B cell (primary cell): Measurements from ENCODE around the gene RAB5A. TPM values are rescaled to one million over a fixed set of nuclear protein-coding genes. Genes with fewer than 3 reads are reported as not detected.

Source experiments
- ATAC-seq: fragments of 200-7000 bp; cut with Tn5 transposase; one replicate; pipeline ENCODE4 v1.10.0; 2021; ENCODE audit warnings: low read depth, mild to moderate bottlenecking, moderate number of reproducible peaks, moderate library complexity
- CTCF ChIA-PET: fragments of 350-600 bp; sonication (Branson Sonifier 250); formaldehyde crosslinking; loops from one replicate; lab custom pipeline; 2021; ENCODE audit warnings: antibody characterized with exemption, inconsistent platforms; lab: Charles Lee
- POLR2A ChIA-PET: fragments of 350-600 bp; sonication (Branson Sonifier 250); formaldehyde crosslinking; loops from one replicate; lab custom pipeline; 2021; ENCODE audit warnings: antibody characterized with exemption; lab: Charles Lee
- DNase-seq: peaks from one replicate; pipeline ENCODE4 v3.0.0; 2013
- H2AFZ ChIP-seq: 2 replicates; pipeline ENCODE4 v1.6.1; 2012; ENCODE audit warnings: mild to moderate bottlenecking, low read depth, low read length; ENCODE audit not compliant: insufficient read depth, poor library complexity, severe bottlenecking
- H3K27ac ChIP-seq, 2 donors: 1 replicate in 1 of 2; 2 replicates in 1 of 2; pipeline ENCODE4 v1.5.1; 2012 to 2013; ENCODE audit warnings: low read length in 2 of 2, mild to moderate bottlenecking in 2 of 2, moderate library complexity in 1 of 2
- H3K27me3 ChIP-seq, 4 experiments: fragments of 200-600 bp in 1 of 4; sonication (generic) in 1 of 4; replicated peaks in 1 of 4; 1 replicate in 2 of 4; 2 replicates in 2 of 4; pipeline versions ENCODE4 v1.6.1 to v1.7.0; 2013 to 2016; ENCODE audit warnings: low read length in 3 of 4, mild to moderate bottlenecking in 2 of 4, mixed read lengths in 1 of 4, moderate library complexity in 1 of 4; ENCODE audit not compliant: insufficient read depth in 4 of 4, control insufficient read depth in 3 of 4; ENCODE audit errors: control extremely low read depth in 1 of 4
- H3K36me3 ChIP-seq, 2 experiments: replicated peaks in 1 of 2; 1 replicate in 1 of 2; 2 replicates in 1 of 2; pipeline versions ENCODE4 v1.6.1 to v1.7.1; 2013; ENCODE audit warnings: low read length in 1 of 2; ENCODE audit not compliant: insufficient read depth in 2 of 2, control insufficient read depth in 1 of 2; ENCODE audit errors: control extremely low read depth in 1 of 2, extremely low read depth in 1 of 2
- H3K4me1 ChIP-seq, 2 donors: fragments of 200-600 bp in 1 of 2; sonication (generic) in 1 of 2; 1 replicate in 1 of 2; 2 replicates in 1 of 2; pipeline versions ENCODE4 v1.5.1 to v1.6.1; 2013 to 2017; ENCODE audit warnings: low read length in 2 of 2; ENCODE audit not compliant: control insufficient read depth in 2 of 2, insufficient read depth in 2 of 2
- H3K4me2 ChIP-seq: replicated peaks from 2 replicates; pipeline ENCODE3; 2012; ENCODE audit warnings: mild to moderate bottlenecking, low read depth, low read length; ENCODE audit not compliant: poor library complexity, severe bottlenecking
- H3K4me3 ChIP-seq, 5 experiments: fragments of 200-600 bp in 1 of 5; sonication (generic) in 1 of 5; 1 replicate in 3 of 5; 2 replicates in 2 of 5; pipeline versions ENCODE4 v1.5.1 to v1.7.0; 2011 to 2016; ENCODE audit warnings: low read length in 4 of 5, mild to moderate bottlenecking in 4 of 5, low read depth in 2 of 5, control low read depth in 1 of 5, moderate library complexity in 1 of 5; ENCODE audit not compliant: insufficient read depth in 1 of 5; ENCODE audit errors: control extremely low read depth in 1 of 5, extremely low read depth in 1 of 5
- H3K79me2 ChIP-seq: fragments of 200-600 bp; sonication (generic); one replicate; pipeline ENCODE4 v1.6.0; 2016; ENCODE audit warnings: low read length; ENCODE audit not compliant: control insufficient read depth, insufficient read depth
- H3K9ac ChIP-seq: fragments of 200-600 bp; sonication (generic); 2 replicates; pipeline ENCODE4 v1.6.1; 2017; ENCODE audit warnings: mild to moderate bottlenecking, low read length, moderate library complexity
- H3K9me3 ChIP-seq, 3 donors: one replicate each; pipeline versions ENCODE4 v1.6.1 to v1.7.1; 2013; ENCODE audit warnings: low read length in 2 of 3; ENCODE audit not compliant: control insufficient read depth in 2 of 3, insufficient read depth in 1 of 3; ENCODE audit errors: control extremely low read depth in 1 of 3
- H4K20me1 ChIP-seq: 2 replicates; pipeline ENCODE4 v1.6.0; 2012; ENCODE audit warnings: mild to moderate bottlenecking, low read length; ENCODE audit not compliant: insufficient read depth, control insufficient read depth, poor library complexity, severe bottlenecking
- H3K27ac Mint-ChIP-seq: one replicate; pipeline ENCODE4 v1.8.0; 2021; ENCODE audit warnings: mixed read lengths
- H3K27me3 Mint-ChIP-seq: one replicate; pipeline ENCODE4 v1.8.0; 2021; ENCODE audit warnings: mixed read lengths
- H3K4me1 Mint-ChIP-seq: one replicate; pipeline ENCODE4 v1.8.0; 2021; ENCODE audit warnings: mixed read lengths
- H3K4me3 Mint-ChIP-seq: one replicate; pipeline ENCODE4 v1.8.0; 2021; ENCODE audit warnings: mixed read lengths
- H3K9me3 Mint-ChIP-seq: one replicate; pipeline ENCODE4 v1.8.0; 2022; ENCODE audit warnings: mixed read lengths; ENCODE audit not compliant: insufficient read depth
- CTCF ChIP-seq: fragments of 200-600 bp; IDR thresholded peaks from one replicate; pipeline ENCODE4 v1.8.0; 2022; ENCODE audit warnings: antibody characterized with exemption, mild to moderate bottlenecking
- EZH2 ChIP-seq: IDR thresholded peaks from 2 replicates; pipeline ENCODE4 v1.6.1; 2012; ENCODE audit warnings: borderline replicate concordance, low read depth, mild to moderate bottlenecking, moderate library complexity, low read length; ENCODE audit not compliant: insufficient read depth, poor library complexity, severe bottlenecking
- WGBS: methylation state at CpG from one replicate; pipeline ENCODE4 v1.1.5; 2013; ENCODE audit warnings: missing lambda C conversion rate; ENCODE audit not compliant: insufficient coverage; 5-methylcytosine and 5-hydroxymethylcytosine counted together
- intact Hi-C: fragments of 100-400 bp; cut with micrococcal nuclease; formaldehyde crosslinking; loops from one replicate; pipeline ENCODE4 v1.10.0; 2022
- polyA plus RNA-seq: library from polyadenylated mRNA; depleted of rRNA; stranded (reverse); fragments of >200 nt; gene quantifications from 2 replicates; pipeline ENCODE4 v1.2.3, GENCODE V29; 2012
- total RNA-seq, 2 donors: library from RNA; stranded (reverse); fragments of 120-200 nt in 1 of 2; gene quantifications; 1 replicate in 1 of 2; 2 replicates in 1 of 2; pipeline versions ENCODE4 v1.2.3 to v1.2.4, GENCODE V29; 2013 to 2022

The RAB5A gene
- total and polyA plus RNA-seq, 2 donors (not counting 1 experiment from before 2014, with no cell fraction given) = 21.7 to 59.4 TPM

DNA sequence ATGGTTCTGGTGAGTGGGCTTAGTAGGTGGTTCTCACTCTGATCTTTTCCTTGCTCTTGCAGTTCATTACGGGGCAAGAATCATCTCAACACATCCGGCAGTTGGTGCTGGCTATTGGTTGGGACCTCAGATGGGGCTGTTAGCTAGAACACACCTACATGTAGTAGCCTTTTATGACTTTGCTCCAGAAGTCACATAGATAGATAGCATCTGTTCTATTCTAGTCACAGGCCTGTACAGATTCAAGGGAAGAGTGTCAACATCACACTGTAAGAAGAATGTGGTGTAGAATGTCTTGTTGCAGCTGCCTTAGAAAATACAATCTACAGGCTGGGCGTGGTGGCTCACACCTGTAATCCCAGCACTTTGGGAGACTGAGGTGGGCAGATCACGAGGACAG lies 15.1 kb downstream of the RAB5A start:
- H3K9me3 ChIP-seq = peaks cover 0 to 4% (median 0%) of the 10 kb centered on the region in 3 donors
- DNase-seq (no peak), ATAC-seq (no peak)
- Mint-ChIP-seq H3K4me1 (peaks cover 44% of the 10 kb centered on the region), H3K27ac (no peak overlapping the region), H3K27me3 (no peaks in the 10 kb centered on the region), H3K4me3 (no peak overlapping the region), H3K9me3 (no peaks in the 10 kb centered on the region)
- H3K4me2 ChIP-seq = no peak overlapping the region
- H3K9ac ChIP-seq = no peak overlapping the region
- peaks cover 75% of the 10 kb centered on the region for H4K20me1 ChIP-seq
- TF ChIP-seq CTCF (no peak), EZH2 (no peak)
- H3K27ac ChIP-seq = no peak overlapping the region
- H3K4me3 ChIP-seq = no peak overlapping the region
- H2AFZ ChIP-seq = no peak overlapping the region
- CTCF ChIA-PET = no interaction called here
- WGBS = 100% methylated on average over 1 of the region's 4 CpGs
- intact Hi-C loops = no loop called here
- H3K36me3 ChIP-seq = peaks cover 4 to 15% of the 10 kb centered on the region in 2 experiments
- POLR2A ChIA-PET = no interaction called here
- H3K79me2 ChIP-seq = peaks cover 91% of the 10 kb centered on the region
- no peaks in the 10 kb centered on the region for H3K27me3 ChIP-seq
- H3K4me1 ChIP-seq = no peaks in the 10 kb centered on the region

DNA sequence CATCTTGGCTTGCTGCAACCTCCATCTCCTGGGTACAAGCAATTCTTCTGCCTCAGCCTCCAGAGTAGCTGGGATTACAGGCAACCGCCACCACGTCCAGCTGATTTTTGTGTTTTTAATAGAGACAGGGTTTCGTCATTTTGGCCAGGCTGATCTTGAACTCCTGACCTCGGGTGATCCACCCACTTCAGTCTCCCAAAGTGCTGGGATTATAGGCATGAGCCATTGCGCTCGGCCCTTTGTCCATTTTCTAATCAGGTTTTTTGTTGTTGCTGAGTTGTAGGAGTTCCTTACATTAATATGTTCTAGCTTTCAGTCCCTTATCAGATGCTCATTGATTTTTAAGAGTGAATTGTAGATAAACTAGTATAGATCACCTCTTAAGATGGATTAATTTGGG lies 20.3 kb downstream of the RAB5A start:
- Histone ChIP-seq H3K4me3 (no peak overlapping the region), H3K27me3 (no peaks in the 10 kb centered on the region), H3K4me1 (no peaks in the 10 kb centered on the region), H3K9me3 (peaks cover 0 to 4% (median 0%) of the 10 kb centered on the region in 3 donors), H3K4me2 (no peak overlapping the region), H3K27ac (no peak overlapping the region), H2AFZ (no peak overlapping the region), H3K36me3 (peaks cover 4 to 5% of the 10 kb centered on the region in 2 experiments), H4K20me1 (peaks cover 62% of the 10 kb centered on the region), H3K9ac (no peak overlapping the region), H3K79me2 (peaks cover 86% of the 10 kb centered on the region)
- Mint-ChIP-seq H3K27me3 (no peaks in the 10 kb centered on the region), H3K27ac (no peak overlapping the region), H3K4me3 (no peak overlapping the region), H3K4me1 (peaks cover 28% of the 10 kb centered on the region), H3K9me3 (no peaks in the 10 kb centered on the region)
- no CpG with 5 or more reads among the region's 6 CpGs for WGBS
- POLR2A ChIA-PET = no interaction called here
- ATAC-seq = no peak
- CTCF ChIA-PET = no interaction called here
- no peak for TF ChIP-seq EZH2
- no peak for TF ChIP-seq CTCF
- no peak for DNase-seq
- intact Hi-C loops = no loop called here
